ENCODE measurements around the gene ATN1. TPM values are rescaled to one million over a fixed set of nuclear protein-coding genes. Genes with fewer than 3 reads are reported as not detected.

The ATN1 gene
- total RNA-seq, 4 donors from 2014 or later: 49.0 to 136 (median 95.2) TPM

DNA sequence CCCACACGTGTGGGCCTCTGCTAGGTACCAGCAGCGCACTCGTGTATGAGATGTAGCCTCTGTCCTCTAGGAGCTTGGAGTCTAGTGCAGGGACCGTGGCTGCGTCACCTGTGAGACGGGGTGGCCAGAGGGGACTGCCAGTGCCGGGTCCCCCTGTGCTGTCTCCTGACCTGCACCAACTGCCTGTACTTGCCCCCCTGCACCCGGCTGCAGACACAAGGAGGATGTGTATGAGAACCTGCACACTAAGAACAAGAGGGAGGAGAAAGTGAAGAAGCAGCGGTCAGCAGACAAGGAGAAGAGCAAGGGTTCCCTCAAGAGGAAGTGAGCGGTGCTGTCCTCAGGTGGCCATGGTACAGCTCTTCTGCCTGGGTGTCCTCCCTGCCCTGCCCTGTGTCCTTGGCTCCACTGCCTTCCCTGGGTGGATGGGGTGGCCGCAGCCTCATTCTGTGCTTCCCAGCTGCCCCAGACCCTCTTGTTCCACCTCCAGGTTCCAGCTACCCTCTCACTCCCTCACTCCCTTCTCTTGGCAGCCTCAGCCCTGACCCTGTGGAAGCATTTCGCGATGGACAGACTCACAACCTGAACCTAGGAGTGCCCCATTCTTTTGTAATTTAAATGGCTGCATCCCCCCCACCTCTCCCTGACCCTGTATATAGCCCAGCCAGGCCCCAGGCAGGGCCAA lies 33.0 kb downstream of the ATN1 start:
- Histone ChIP-seq H3K27me3 (no peaks in the 10 kb centered on the region), H3K4me3 (peak overlapping the region in 1 of 2 donors; percentile 26), H3K4me1 (peaks cover 0 to 63% (median 9%) of the 10 kb centered on the region in 3 donors), H3K9me3 (no peaks in the 10 kb centered on the region), H3K27ac (peak overlapping the region in 3 of 4 donors; percentile 63 to 82 (median 81)), H3K36me3 (peaks cover 0 to 13% of the 10 kb centered on the region in 2 donors)
- TF ChIP-seq, protein P1, sequence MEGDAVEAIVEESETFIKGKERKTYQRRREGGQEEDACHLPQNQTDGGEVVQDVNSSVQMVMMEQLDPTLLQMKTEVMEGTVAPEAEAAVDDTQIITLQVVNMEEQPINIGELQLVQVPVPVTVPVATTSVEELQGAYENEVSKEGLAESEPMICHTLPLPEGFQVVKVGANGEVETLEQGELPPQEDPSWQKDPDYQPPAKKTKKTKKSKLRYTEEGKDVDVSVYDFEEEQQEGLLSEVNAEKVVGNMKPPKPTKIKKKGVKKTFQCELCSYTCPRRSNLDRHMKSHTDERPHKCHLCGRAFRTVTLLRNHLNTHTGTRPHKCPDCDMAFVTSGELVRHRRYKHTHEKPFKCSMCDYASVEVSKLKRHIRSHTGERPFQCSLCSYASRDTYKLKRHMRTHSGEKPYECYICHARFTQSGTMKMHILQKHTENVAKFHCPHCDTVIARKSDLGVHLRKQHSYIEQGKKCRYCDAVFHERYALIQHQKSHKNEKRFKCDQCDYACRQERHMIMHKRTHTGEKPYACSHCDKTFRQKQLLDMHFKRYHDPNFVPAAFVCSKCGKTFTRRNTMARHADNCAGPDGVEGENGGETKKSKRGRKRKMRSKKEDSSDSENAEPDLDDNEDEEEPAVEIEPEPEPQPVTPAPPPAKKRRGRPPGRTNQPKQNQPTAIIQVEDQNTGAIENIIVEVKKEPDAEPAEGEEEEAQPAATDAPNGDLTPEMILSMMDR (IDR thresholded peaks at IDR 0.05): no peak
- no peak for TF ChIP-seq EP300 (IDR thresholded peaks at IDR 0.05)
- TF ChIP-seq POLR2AphosphoS5 (IDR thresholded peaks at IDR 0.05): no peak
- TF ChIP-seq POLR2A (IDR thresholded peaks at IDR 0.05): no peak
- ATAC-seq: no peak
- 59% methylated on average over 5 of the region's 13 CpGs; no CpG with 5 or more reads in 1 of the 2 donors for WGBS, 2 donors (ENCODE audit: low coverage in 1 of 2)

DNA sequence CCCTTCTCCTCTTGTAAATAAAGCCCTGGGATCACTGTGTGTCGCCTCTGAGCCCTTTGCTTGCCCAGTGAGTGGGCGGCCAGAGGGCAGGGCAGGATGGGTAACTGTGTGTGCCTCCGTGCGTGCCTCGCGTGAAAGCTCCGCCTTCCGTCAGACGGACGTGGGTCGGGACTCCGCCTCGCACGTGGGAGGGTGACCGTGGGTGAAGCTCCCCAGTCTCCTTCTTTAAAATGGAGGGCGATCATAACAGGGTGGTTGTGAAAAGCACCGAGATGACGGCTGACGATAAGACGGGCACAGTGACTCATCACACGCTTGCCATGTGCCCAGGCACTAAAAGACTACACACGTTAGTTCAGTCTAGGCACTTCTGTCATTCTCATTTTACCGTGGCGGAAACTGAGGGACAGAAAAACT lies 33.5 kb downstream of the ATN1 start:
- no peak for ATAC-seq
- peaks cover 0 to 63% (median 9%) of the 10 kb centered on the region in 3 donors for H3K4me1 ChIP-seq
- no peaks in the 10 kb centered on the region for H3K27me3 ChIP-seq
- peak overlapping the region in 1 of 2 donors; percentile 26 for H3K4me3 ChIP-seq
- peaks cover 0 to 18% of the 10 kb centered on the region in 2 donors for H3K36me3 ChIP-seq
- peak overlapping the region in 3 of 4 donors; percentile 63 to 82 (median 81) for H3K27ac ChIP-seq
- WGBS, 2 donors (ENCODE audit: low coverage in 1 of 2): 48% methylated on average over 8 of the region's 24 CpGs; no CpG with 5 or more reads in 1 of the 2 donors
- no peaks in the 10 kb centered on the region for H3K9me3 ChIP-seq
- TF ChIP-seq POLR2A (IDR thresholded peaks at IDR 0.05) (peak in 1 of 2 donors; percentile 11), POLR2AphosphoS5 (IDR thresholded peaks at IDR 0.05) (no peak), EP300 (IDR thresholded peaks at IDR 0.05) (no peak)
- TF ChIP-seq, protein P1 (IDR thresholded peaks at IDR 0.05): no peak

DNA sequence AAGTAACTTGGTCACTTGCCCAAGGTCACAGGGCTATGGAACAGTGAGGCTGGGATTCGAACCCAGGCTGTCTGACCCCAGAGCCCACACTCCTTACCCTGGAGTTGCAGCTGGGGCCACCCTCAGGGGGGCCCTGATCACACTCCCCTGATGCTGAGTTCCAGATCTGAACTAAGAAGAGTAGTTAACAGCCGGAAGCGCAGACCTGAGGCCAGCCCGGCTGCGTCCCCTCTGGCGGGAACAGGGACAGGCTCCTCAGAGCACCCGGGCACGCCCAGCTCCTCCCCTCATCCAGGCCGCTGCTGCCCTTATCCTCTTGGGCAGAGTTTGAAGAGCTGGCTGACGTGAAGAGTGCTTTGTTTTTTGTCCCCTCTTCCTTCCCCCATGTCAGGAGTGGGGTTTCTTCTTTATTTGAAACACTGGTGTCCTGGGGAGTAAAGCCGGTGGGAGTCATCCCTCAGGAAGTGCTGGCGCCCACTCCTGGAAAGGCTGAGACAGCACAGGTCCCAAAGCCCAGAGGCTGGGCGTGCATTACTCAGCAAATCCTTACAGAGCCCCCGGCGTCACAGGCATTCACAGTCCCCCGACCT lies 34.0 kb downstream of the ATN1 start:
- Histone ChIP-seq H3K9me3 (no peaks in the 10 kb centered on the region), H3K36me3 (peaks cover 0 to 23% of the 10 kb centered on the region in 2 donors), H3K27ac (peak overlapping the region in 3 of 4 donors; percentile 63 to 82 (median 81)), H3K4me1 (peaks cover 0 to 63% (median 9%) of the 10 kb centered on the region in 3 donors), H3K27me3 (no peaks in the 10 kb centered on the region), H3K4me3 (peak overlapping the region in 1 of 2 donors; percentile 26)
- WGBS, 2 donors (ENCODE audit: low coverage in 1 of 2): 0 to 31% methylated on average over 2 to 7 of the region's 16 CpGs
- TF ChIP-seq POLR2AphosphoS5 (IDR thresholded peaks at IDR 0.05) (no peak), POLR2A (IDR thresholded peaks at IDR 0.05) (no peak), EP300 (IDR thresholded peaks at IDR 0.05) (no peak)
- TF ChIP-seq, protein P1 (IDR thresholded peaks at IDR 0.05): peak in 3 of 4 experiments; percentile 29 to 45 (median 40)
- peak; percentile 58 for ATAC-seq

DNA sequence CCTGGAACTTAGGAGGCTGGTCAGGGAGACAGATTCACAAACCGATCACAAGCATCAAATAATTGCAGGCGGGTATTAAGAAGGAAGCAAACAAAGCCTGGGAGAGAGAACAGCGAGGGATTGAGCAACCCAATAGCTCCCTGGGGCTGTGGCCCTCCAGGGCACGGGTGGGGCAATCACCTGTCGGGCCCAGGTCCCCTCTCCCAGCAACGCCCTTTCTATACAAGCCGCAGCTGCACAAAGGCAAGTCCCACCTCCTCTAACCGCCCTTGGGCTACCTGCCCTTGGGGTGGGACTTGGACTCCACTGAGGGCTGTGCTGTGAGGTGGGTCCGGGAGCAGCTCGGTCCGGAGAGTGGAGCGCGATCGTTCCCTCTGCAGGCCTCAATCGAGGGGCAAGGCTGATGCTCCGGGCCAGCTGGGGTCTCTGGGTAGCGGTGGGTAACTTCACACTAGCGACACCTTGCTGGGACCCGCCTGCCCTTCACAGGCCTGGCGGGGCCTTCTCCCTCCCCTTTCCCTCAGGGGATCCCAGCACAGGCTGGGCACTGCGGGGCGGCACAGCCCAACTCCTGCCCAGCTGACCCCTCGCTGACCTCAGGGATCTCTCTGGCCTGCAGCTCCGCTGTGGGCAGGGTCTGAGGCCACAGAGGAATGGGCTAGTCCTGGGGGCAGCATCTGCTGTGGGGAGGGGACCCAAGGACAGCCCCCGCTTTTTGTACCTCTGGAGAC lies 34.7 kb downstream of the ATN1 start:
- Histone ChIP-seq H3K9me3 (no peaks in the 10 kb centered on the region), H3K4me1 (peaks cover 0 to 63% (median 9%) of the 10 kb centered on the region in 3 donors), H3K4me3 (peak overlapping the region in 1 of 2 donors; percentile 26), H3K27me3 (no peaks in the 10 kb centered on the region), H3K36me3 (peaks cover 0 to 30% of the 10 kb centered on the region in 2 donors), H3K27ac (peak overlapping the region in 3 of 4 donors; percentile 9 to 82 (median 81))
- 21 to 40% methylated on average over 5 to 6 of the region's 25 CpGs for WGBS, 2 donors (ENCODE audit: low coverage in 1 of 2)
- TF ChIP-seq EP300 (IDR thresholded peaks at IDR 0.05) (no peak), POLR2AphosphoS5 (IDR thresholded peaks at IDR 0.05) (no peak), POLR2A (IDR thresholded peaks at IDR 0.05) (no peak)
- TF ChIP-seq, protein P1 (IDR thresholded peaks at IDR 0.05): no peak
- ATAC-seq: no peak
